Endometrial microvascular endothelial cells (primary cell): ENCODE results near the gene DIP2C. TPM values are rescaled to one million over a fixed set of nuclear protein-coding genes. Genes with fewer than 3 reads are reported as not detected.
"Not testable (repeated sequence)": the region's sequence is repeated elsewhere in the genome, so short reads cannot be mapped to it uniquely, and the experiment has no call there.

Source experiments
- in situ Hi-C: cut with HindIII; loops from 2 replicates; pipeline ENCODE4 v1.10.0; 2017; ENCODE audit warnings: low sequenced_read_pairs, low pct_unique_long_range_greater_than_20kb; ENCODE audit errors: inconsistent ontology term
- total RNA-seq: library from RNA; depleted of rRNA; stranded (reverse); fragments of >200 nt; gene quantifications from one replicate; pipeline ENCODE4 v1.2.3, GENCODE V29; 2015; ENCODE audit errors: inconsistent ontology term

The DIP2C gene
- total RNA-seq, 1 donor from 2014 or later, result 3.2 TPM

GRCh38 chr10:535051-535450 lies 154.4 kb downstream of the DIP2C start:
- in situ Hi-C loops, result no loop called here

DNA sequence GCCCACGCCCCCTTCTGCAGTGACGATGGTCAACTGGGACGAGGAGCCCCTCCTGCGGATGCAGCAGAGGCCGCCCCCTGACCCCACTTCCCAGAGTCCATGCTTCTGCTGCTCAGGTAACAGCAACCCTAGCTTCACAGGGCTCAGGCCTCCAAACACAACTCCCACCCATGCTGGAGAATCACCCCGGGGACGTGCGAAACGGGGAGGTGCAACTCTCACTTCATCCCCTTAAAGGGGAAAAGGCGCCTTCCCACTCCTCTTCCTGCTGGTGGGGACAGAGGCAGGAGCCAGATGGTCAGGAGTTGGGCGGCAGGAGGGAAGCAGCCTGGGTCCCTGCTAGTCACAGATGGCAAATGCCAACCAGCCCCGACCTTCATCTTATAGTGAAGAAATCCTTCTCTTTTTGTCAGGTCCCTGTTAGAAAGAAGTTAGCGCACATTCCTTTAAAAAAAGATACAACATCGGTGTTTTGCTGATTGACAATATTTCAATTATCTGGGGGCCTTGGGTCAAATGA lies 155.4 kb downstream of the DIP2C start:
- in situ Hi-C loops, result no loop called here

- in situ Hi-C loops, result no loop called here
Observed at GRCh38 chr10:533611-534010, 155.9 kb downstream of the DIP2C start.

DNA sequence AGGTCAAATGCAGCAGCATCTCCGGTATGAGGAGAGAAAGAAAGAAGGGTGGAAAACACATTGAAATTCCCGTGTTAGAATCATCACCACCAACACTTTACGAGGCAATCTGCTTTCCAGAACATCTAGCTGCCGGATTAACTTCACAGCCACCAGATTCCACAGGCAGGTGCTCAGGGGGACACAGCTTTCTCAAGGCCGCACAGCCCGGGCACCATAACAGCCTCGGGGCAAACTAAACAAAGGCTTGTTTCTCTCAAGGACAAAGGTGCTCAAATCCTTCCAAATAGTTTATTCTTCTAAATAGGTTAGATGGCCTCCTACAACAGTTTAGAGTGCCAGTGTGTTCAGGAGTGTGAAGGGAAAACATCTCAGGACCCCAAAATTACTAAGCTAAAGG lies 156.3 kb downstream of the DIP2C start:
- in situ Hi-C loops, result no loop called here

DNA sequence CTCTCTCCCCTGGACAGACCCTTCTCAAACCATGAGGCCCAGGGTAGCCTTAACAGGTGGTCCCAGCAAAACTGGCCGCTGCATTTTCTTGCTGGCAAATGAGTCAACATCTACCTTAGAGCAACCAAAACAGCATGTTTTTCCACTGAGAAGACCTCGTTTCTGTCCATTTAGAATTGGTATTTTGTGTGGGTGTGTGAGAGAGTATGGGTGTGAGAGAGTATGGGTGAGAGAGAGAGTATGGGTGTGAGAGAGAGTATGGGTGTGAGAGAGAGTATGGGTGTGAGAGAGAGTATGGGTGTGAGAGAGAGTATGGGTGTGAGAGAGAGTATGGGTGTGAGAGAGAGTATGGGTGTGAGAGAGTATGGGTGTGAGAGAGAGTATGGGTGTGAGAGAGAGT lies 157.1 kb downstream of the DIP2C start:
- in situ Hi-C loops, result not testable (repeated sequence)

GRCh38 chr10:531541-531940 lies 157.9 kb downstream of the DIP2C start:
- in situ Hi-C loops, result no loop called here

DNA sequence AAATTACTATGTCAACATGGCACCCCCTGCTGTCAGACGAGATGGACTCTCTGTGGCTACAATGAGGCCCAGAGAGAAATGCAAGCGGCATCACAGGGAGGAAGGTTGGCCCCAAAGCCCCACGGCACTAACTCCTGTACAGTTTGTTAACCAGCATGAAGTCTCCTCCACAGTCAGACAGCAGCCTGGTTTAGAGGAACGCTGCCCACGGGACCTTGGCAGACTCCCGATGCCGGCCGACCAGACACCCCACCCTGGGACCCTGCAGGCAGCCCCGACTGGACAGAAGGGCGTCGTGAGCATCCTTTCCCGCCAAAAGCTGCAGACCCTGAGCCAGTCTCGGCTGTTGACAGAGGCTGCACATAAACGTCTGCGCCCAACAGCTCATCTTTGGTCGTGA lies 158.8 kb downstream of the DIP2C start:
- in situ Hi-C loops, result no loop called here

- in situ Hi-C loops, result no loop called here
Observed at GRCh38 chr10:529468-530230, 159.8 kb downstream of the DIP2C start.

GRCh38 chr10:528173-529165 lies 161.0 kb downstream of the DIP2C start:
- in situ Hi-C loops, result no loop called here

DNA sequence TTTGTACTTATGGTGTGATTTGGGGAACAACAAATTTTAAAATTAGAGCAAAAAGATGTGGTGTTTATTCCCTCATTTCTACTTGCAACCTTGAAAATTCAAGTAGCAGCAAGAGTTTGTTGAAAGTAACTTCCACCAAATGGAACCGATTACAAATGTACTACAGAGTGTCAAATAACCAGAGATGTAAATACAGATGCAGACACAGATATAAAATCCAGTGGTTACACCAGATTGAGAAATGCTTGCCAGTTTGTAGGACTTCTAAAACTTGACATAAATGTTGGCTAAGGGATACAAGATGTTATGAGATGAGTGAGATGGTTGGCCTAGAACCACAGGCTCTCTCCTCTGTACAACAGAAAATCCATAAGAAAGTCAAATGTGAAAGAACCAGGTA lies 162.1 kb downstream of the DIP2C start:
- in situ Hi-C loops, result no loop called here

DNA sequence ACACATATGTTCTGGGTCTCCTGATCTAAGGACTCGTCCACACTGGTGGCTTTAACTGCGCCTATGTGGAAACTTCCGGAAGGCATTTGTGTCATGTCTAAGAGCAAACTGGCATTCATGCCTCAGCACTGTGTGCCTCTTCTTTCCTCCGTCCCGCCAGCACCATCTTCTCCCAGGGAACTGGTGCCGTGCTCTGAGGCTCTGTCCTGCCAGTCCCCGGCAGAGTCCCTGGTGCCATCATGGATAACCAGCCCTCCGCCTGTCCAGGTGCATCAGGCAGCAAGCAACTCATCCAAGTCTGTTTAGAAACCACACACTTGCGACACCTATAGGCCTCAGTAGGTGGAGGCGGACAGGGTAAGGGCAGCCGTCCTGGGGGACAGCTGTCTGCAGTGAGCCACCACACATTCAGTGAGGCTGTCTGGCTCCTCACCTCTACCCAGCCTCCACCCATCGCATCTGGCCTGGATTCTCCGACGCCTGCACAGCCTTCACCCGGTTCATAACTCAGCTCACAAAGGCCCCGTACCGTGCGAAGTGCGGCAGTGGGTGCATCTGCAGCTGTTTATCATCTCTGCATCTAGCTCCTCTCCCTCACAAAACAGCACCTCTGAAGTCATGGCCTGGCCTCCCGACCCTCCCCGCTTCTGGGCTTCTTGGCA lies 162.7 kb downstream of the DIP2C start:
- in situ Hi-C loops, result no loop called here

DNA sequence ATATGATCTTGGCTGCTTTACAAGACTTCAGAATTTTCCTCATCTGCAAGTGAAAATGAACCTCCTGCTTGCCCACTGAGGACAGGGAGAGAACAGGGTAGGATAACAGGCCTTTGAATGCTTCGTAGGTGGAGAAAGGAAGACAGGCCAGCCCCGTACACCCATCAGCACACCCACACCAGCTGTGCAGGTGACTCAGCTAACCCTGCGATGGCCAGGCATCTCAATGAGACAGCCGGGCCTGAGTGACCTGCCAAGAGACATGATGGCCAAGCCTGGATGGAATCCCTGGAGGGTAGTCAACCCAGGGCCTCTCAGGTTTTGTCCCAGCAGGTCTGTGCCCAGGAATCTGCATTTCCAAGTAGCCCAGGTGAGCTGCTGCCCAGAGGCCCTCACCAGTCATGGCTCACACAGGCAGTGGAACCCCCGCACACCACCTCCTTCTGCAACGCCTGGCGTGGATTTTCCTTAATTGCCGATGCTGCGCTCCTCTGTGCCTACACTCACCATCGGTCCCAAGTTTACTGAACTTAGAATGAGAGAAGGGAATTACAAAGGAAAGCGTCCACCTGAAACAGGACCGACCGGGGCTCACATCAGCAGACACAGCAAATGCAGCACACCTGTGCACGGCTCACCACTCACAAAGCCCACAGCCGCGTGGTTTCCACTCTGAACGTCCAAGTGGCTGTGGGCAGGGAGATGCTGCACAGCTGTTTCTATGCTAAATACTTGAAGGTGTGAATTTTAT lies 163.7 kb downstream of the DIP2C start:
- in situ Hi-C loops, result no loop called here

DNA sequence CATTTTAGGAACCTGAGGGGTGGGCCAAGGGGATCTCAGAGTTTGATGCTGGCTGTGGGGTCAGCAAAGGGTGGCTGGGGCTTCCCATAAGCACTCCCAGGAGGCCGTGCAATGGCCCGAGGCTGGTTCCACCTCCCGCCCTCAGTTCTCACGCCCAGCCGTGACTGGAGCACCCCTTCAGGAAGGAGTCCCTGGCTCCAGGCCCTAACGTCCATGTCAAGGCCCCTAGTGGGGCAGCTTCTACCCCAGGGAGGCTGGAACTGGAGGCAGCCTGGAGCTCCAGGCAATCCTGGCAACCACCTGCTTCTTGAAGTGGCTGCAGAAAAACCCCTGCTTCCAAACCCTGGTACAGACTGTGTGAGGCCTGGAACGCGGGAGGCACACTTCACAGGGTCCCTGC lies 165.5 kb downstream of the DIP2C start:
- in situ Hi-C loops, result no loop called here

DNA sequence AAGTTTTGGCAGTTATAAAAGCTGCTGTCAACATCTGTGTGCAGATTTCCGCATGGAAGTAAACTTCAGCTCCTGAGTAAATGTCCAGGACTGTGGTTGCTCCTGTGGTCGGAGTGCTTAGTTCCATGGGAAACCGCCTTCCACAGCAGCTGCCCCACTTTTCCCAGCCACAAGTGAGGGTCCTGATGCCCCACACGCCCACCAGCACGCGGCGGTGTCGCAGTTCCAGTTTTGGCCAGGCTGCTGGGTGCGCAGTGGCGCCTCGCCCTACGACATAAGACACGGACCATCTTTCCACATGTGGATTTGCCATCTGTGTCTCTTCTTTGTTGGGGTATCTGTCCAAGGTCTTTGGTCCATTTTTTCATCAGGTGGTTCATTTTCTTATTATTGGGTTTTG lies 167.1 kb downstream of the DIP2C start:
- in situ Hi-C loops, result no loop called here

GRCh38 chr10:521261-522250 lies 167.9 kb downstream of the DIP2C start:
- in situ Hi-C loops, result no loop called here

- in situ Hi-C loops, result no loop called here
Observed at GRCh38 chr10:520402-520787, 169.1 kb downstream of the DIP2C start.

DNA sequence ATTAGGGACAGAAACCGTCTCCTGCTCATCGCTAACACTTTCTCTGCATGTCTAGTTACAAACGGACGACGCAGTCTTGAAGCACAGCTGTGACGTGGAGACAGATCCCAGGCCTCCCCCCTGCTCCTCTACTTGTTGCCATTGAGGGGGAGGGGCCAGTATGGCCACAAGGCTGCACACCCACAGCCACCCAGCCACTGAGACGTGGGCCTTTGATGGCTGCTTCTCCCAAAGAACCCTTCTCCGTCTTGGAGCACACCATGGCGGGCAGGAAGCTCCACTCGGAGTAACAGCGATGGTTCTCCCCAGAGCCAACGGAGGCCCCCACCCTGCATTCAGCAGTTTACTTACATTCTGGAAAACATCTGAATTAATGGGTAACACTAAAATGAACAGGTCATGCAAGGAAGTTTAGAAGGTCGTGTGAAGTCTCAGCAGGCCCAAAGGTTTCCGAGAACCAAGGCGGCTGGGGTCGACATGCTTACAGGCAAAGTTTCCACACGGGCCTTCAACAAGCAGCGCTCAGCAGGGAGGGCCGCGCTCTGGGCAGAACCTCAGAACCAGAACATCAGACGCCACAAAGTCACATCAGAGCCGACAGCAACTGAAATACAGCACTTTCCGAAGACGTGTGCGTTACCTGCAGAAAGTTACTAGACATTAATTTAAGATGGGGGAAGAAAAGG lies 169.6 kb downstream of the DIP2C start:
- in situ Hi-C loops, result no loop called here
